Middle frontal gyrus (tissue), 1 donor: ENCODE results near the gene TTC33.

Experiments
- DNase-seq: peaks from one replicate; pipeline ENCODE4 v3.0.0-alpha.2; 2015; ENCODE audit warnings: low spot score; ENCODE audit errors: extremely low spot score

Gene TTC33

GRCh38 chr5:40486437-40487275 lies 269.1 kb downstream of the TTC33 start:
- no peak for DNase-seq

GRCh38 chr5:40485021-40485998 lies 270.5 kb downstream of the TTC33 start:
- no peak for DNase-seq

GRCh38 chr5:40484495-40484894 lies 271.3 kb downstream of the TTC33 start:
- DNase-seq, result no peak

GRCh38 chr5:40483316-40483715 lies 272.4 kb downstream of the TTC33 start:
- no peak for DNase-seq

- no peak for DNase-seq
Observed at GRCh38 chr5:40481241-40481640, 274.5 kb downstream of the TTC33 start.

- DNase-seq, result no peak
Observed at GRCh38 chr5:40480392-40480791, 275.4 kb downstream of the TTC33 start.

GRCh38 chr5:40479939-40480338 lies 275.8 kb downstream of the TTC33 start:
- no peak for DNase-seq

- no peak for DNase-seq
Observed at GRCh38 chr5:40478766-40479165, 277.0 kb downstream of the TTC33 start.

- DNase-seq, result no peak
Observed at GRCh38 chr5:40477856-40478546, 277.8 kb downstream of the TTC33 start.

- DNase-seq, result no peak
Observed at GRCh38 chr5:40475561-40475960, 280.2 kb downstream of the TTC33 start.

GRCh38 chr5:40474250-40474649 lies 281.5 kb downstream of the TTC33 start:
- DNase-seq, result no peak

GRCh38 chr5:40465416-40465815 lies 290.3 kb downstream of the TTC33 start:
- DNase-seq, result no peak

- DNase-seq, result no peak
Observed at GRCh38 chr5:40464511-40464910, 291.2 kb downstream of the TTC33 start.
